Urinary bladder (tissue), 4 donors: Measurements from ENCODE around the gene PRKCZ. TPM values are rescaled to one million over a fixed set of nuclear protein-coding genes. Genes with fewer than 3 reads are reported as not detected.

ENCODE experiments used
- DNase-seq: peaks from one replicate; pipeline ENCODE4 v3.0.0-alpha.2; 2015; ENCODE audit errors: extremely low spot score
- H3K27ac ChIP-seq: one replicate; pipeline ENCODE4 v1.5.1; 2013; ENCODE audit warnings: low read depth, mild to moderate bottlenecking, moderate library complexity
- H3K36me3 ChIP-seq: one replicate; pipeline ENCODE4 v1.6.1; 2013; ENCODE audit warnings: mild to moderate bottlenecking, moderate library complexity; ENCODE audit not compliant: insufficient read depth
- H3K4me1 ChIP-seq: one replicate; pipeline ENCODE4 v1.6.1; 2013; ENCODE audit warnings: mild to moderate bottlenecking, moderate library complexity; ENCODE audit not compliant: insufficient read depth
- H3K4me3 ChIP-seq: one replicate; pipeline ENCODE4 v1.5.1; 2013; ENCODE audit warnings: low read depth, low read length
- WGBS: extraction: QIAGEN DNeasy Blood & Tissue Kit; methylation state at CpG from one replicate; pipeline ENCODE4 v1.1.7; 2013; 5-methylcytosine and 5-hydroxymethylcytosine counted together
- polyA plus RNA-seq: library from polyadenylated mRNA; stranded (reverse); fragments of 200-250 nt; gene quantifications from one replicate; pipeline ENCODE4 v1.2.3, GENCODE V29; 2013
- total RNA-seq: library from RNA; depleted of rRNA; stranded (reverse); fragments of >200 nt; gene quantifications from one replicate; pipeline ENCODE4 v1.2.3, GENCODE V29; 2014
- donor health status: healthy with polysubstance abuse.
- donor health status: healthy.

PRKCZ gene
- total and polyA plus RNA-seq, 2 donors = 6.3 to 6.6 TPM

DNA sequence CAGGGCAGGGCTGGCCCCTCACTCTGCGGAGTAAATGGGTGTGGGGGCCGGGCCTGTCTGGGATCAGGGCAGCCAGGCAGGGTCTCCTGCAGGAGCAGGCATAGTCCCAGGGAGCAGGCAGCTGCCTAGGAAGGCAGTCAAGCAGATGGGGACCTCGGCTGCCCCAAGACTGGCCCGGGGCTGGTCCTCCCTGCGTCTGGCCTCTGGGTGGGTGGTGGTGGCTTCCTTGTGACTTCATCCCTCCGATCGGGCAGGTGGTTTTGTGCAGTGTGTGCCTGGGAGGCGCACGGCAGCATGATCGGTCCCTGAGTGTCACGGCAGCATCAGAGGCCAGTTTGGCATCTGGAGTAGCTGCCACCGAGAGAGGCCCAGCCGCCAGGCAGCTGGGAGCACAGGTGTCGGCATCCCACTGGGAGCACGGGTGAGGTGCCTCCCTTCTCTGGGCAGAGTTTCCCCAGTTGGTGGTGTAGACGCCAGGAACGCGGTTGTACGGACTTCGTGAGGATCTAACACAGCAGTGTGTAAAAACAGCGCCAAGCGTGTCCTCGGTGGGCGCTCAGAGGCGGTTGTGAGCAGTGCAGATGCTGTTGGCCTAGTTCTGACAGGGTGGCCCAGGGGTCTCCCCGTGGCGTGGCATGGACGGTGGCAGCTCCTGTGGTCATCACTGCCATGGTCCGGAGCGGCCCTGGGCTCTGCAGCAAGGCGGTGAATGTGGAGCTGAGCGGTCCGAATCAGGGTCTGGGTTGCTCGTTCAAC lies 45.9 kb downstream of the PRKCZ start:
- Histone ChIP-seq H3K36me3 (no peaks in the 10 kb centered on the region), H3K27ac (no peak overlapping the region), H3K4me1 (no peaks in the 10 kb centered on the region), H3K4me3 (no peak overlapping the region)
- 88% methylated on average over 34 of the region's 34 CpGs for WGBS
- DNase-seq = no peak

DNA sequence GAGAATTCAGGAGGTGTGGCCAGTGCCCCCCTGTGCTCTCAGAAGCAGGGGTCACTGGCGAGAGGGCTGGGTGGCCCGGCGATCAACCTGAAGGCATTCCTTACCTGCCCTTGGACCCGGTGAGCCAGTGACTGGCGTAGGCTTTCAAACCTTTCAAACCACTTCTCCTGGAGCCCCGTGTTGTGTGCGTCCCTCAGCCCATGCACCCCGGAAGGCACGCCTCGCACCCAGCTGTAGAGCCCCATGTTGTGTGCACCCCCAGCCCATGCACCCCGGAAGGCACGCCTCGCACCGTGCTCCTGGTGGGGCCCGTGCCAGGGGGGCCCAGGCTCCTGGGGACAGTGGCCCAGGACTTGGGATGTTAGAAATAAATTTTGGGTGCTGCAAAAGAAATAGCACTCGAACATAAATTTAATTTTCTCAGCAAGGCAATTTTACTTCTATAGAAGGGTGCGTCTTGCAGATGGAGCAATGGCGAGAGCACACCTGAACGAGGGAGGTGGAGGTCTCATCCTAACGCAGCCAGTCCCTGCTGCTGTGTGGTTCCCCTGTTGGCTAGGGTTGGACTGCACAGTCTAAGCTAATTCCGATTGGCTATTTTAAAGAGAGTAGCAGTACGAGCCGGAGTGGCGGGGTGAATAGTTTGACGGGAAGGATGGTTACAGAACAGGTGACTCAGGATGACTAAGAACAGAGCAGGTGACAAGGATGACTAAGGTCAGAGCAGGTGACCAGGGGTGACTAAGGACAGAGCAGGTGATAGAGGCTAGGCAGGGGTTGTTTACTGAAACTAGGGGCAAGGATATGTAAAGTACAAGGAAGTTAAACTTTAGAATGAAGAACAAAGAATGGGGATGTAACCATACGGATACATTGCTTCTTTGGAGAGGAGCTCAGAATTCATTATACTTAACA lies 47.4 kb downstream of the PRKCZ start:
- Histone ChIP-seq H3K27ac (no peak overlapping the region), H3K4me1 (no peaks in the 10 kb centered on the region), H3K36me3 (no peaks in the 10 kb centered on the region), H3K4me3 (no peak overlapping the region)
- 97% methylated on average over 26 of the region's 26 CpGs for WGBS
- DNase-seq = no peak

GRCh38 chr1:2098301-2098698 lies 48.1 kb downstream of the PRKCZ start:
- Histone ChIP-seq H3K27ac (no peak overlapping the region), H3K4me1 (no peaks in the 10 kb centered on the region), H3K36me3 (no peaks in the 10 kb centered on the region), H3K4me3 (no peak overlapping the region)
- no peak for DNase-seq
- WGBS = 91% methylated on average over 11 of the region's 11 CpGs

DNA sequence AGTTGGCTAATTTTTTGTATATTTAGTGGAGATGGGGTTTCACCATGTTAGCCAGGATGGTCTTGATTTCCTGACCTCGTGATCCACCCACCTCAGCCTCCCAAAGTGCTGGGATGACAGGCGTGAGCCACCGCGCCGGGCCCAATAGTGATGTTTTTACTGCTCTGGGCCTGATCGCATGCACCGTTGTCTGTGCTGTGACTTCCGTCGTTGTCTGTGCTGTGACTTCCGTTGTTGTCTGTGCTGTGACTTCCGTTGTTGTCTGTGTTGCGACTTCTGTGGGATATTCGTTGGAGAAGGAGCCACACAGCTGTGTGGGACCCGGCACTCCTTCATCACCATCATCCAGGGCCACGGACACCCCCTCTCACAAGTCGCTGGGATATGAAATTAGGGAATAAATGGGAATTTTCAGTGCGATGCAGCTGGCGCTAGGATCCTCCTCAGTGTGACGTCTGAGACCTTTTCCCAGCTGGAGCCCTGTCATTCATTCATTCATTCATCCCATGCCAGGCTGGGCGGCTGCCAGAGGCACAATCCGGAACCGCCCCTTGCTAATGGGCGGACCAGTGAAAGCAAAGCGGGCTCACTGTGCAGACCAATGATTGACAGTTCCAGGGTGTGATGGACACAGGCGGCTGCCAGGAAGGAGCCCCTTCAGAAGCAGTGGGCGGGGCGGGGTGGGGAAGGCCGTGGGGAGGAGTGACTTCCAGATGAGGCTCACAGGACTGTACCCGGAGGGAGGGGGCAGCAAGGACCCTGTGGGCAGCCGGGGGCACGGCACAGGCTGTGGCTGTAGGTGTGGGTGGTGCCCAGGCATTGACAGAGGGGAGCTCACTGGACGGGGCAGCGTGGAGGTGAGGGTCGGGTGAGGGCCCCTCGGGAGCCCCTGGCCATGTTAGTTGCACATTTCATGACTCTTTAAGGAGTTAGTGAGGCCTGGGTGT lies 48.9 kb downstream of the PRKCZ start:
- no peaks in the 10 kb centered on the region for H3K4me1 ChIP-seq
- H3K4me3 ChIP-seq = no peak overlapping the region
- H3K36me3 ChIP-seq = no peaks in the 10 kb centered on the region
- WGBS = 82% methylated on average over 35 of the region's 35 CpGs
- H3K27ac ChIP-seq = no peak overlapping the region
- DNase-seq = no peak

DNA sequence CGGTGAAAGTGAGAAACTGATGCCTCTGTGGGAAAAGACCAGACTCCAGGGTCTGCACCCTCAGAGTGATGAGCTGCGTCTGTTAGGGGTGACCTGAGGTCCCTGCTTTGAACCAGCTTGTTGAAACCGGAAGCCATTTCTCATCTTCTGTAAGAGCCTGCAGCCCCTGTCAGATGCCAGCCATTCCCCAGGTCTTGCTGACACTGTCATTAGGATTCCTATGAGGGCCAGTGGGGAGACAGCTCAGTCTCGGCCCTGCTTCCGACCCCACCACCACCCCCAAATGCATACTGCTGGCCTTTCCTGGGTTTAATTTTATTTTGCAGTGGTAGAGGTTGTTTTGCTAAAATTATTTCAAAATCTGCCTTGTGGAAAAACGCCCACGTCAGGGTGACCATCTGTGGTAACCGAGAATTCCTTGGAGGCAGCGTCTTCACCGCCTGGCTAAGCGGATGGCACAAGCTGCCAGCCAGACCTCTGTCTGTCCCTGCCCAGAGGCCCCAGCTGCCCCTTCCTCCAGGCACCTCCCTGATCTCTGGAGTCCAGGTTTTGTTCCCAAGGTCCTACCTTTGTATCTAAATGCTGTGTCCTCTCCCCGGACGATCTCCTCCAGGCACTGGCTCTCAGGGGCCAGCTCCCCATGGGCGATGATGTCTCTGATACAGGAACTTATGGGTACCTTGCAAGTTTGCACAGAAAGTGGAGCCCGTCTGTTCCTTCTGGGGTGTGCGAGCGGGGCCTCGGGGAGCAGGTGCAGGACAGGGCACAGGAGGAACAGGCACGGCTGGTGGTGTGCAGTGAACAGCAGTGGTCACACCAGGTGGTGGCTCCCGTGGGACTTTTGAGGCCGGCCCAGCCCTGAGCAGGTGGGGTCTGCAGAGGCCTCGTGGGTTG lies 49.9 kb downstream of the PRKCZ start:
- Histone ChIP-seq H3K36me3 (no peaks in the 10 kb centered on the region), H3K27ac (no peak overlapping the region), H3K4me3 (no peak overlapping the region), H3K4me1 (no peaks in the 10 kb centered on the region)
- DNase-seq = no peak
- WGBS = 85% methylated on average over 22 of the region's 22 CpGs

DNA sequence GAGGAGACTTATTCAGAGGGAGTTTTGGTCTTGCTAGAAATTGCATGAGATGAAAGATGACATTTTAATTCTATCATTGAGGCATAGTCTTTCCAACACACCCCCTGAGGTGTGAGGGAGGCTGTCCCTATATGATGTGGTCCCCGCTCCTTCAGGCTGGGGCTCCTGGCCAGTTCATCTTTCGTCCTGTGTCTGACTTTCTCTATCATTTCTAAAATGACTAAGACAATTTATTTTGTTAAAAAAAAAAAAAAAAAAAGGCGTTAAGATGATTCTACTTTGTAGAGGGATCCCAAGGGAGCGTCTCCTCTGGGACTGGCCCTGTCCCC lies 50.5 kb downstream of the PRKCZ start:
- Histone ChIP-seq H3K4me1 (no peaks in the 10 kb centered on the region), H3K4me3 (no peak overlapping the region), H3K36me3 (no peaks in the 10 kb centered on the region), H3K27ac (no peak overlapping the region)
- no peak for DNase-seq
- 84% methylated on average over 4 of the region's 4 CpGs for WGBS

DNA sequence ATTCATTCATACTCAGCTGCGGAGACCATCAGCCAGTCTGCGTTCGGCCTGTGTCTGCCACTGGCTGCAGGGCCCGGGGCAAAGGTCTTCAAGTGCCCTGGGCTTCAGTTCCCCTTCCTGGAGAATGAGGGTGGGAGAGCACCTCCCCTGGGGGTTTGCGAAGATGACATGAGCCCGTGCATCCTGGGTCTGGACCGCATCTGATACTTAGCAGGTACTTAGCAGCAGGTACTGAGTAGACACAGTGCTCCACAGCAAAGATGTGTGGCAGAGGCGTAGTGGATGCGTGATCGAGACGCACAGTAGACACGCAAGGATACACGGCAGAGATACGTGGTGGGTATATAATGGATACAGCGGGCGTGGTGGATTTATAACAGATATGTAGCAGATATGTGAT lies 51.3 kb downstream of the PRKCZ start:
- Histone ChIP-seq H3K4me3 (no peak overlapping the region), H3K4me1 (no peaks in the 10 kb centered on the region), H3K27ac (no peak overlapping the region), H3K36me3 (no peaks in the 10 kb centered on the region)
- no peak for DNase-seq
- WGBS = 88% methylated on average over 16 of the region's 16 CpGs

DNA sequence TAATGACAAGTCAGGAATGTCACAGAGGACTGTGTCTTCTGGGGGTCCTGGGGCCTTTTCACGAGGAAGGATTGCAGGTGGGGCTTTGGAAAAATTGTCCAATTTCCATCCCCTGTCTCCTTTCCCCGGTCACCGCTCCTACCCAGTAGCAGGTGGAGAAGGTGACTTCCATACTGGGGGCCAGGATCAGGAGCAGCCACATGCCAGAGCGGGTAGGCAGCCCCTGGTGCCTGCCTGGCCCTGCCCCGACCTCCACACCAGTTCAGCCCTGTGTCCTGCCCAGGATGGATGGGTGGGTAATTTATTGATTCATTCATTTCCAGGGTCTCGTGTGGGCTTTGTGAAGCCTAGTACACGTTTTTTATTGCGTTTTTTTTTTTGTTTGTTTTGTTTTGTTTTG lies 51.7 kb downstream of the PRKCZ start:
- DNase-seq = no peak
- Histone ChIP-seq H3K36me3 (no peaks in the 10 kb centered on the region), H3K4me1 (no peaks in the 10 kb centered on the region), H3K27ac (no peak overlapping the region), H3K4me3 (no peak overlapping the region)
- 77% methylated on average over 8 of the region's 8 CpGs for WGBS

DNA sequence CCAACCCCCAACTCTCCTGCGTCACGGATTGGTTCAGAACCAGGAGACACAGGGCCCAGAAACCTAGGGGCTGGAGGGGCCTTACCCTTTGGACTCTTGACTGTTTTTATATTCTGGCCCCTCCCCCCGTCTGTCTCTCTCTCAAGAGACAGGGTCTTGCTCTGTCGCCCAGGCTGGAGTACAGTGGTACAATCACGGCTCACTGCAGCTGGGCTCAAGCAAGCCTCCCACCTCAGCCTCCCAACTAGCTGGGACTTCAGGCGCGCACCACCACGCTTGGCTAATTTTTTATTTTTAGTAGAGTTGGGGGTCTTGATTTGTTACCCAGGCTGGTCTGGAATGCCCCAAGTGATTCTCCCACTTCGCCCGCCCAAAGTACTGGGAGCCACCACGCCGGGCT lies 52.5 kb downstream of the PRKCZ start:
- no peak overlapping the region for H3K27ac ChIP-seq
- no peak for DNase-seq
- no peaks in the 10 kb centered on the region for H3K4me1 ChIP-seq
- no peaks in the 10 kb centered on the region for H3K36me3 ChIP-seq
- H3K4me3 ChIP-seq = no peak overlapping the region
- WGBS = 95% methylated on average over 12 of the region's 12 CpGs

DNA sequence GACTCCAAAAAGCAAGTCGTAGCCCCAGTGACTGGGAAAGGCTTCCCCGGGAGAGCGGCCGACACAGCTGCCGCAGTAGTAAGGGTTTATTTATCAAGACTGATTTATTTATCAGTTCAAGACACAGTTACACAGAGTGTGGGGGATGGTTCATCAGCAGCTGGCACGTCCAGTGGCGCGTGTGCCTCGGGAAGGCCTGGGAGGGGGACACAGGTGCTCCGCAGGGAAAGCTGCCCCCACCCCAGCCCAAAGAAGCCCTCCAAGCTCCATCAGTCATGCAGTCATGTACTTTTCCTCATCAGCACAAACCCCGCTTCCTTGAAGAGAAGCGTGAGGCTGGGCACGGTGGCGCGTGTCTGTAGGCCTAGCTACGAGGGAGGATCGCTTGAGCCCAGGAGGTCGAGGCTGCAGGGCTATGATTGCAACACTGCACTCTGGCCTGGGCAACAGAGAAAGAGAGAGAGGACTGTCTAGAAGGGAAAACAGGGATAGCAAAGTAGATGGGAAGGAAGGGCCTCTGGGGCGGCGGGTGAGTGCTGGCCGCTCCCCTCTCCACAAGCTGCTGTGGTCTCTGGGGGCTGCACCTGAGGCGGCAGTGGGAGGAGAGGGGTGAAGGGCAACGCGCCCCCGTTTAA lies 53.2 kb downstream of the PRKCZ start:
- Histone ChIP-seq H3K36me3 (no peaks in the 10 kb centered on the region), H3K4me1 (no peaks in the 10 kb centered on the region), H3K4me3 (no peak overlapping the region), H3K27ac (no peak overlapping the region)
- no peak for DNase-seq
- WGBS = 79% methylated on average over 25 of the region's 25 CpGs

- Histone ChIP-seq H3K36me3 (no peaks in the 10 kb centered on the region), H3K4me1 (no peaks in the 10 kb centered on the region), H3K4me3 (no peak overlapping the region), H3K27ac (no peak overlapping the region)
- DNase-seq = no peak
- WGBS = 79% methylated on average over 22 of the region's 22 CpGs
Observed at GRCh38 chr1:2103901-2104590, 53.8 kb downstream of the PRKCZ start.
